HG03558 (cell line): ENCODE data around the gene SLC35B3.
A peak's percentile ranks its signal among the peaks of the same experiment; 100 is the strongest.
"Not testable (repeated sequence)": the region's sequence is repeated elsewhere in the genome, so short reads cannot be mapped to it uniquely, and the experiment has no call there.

Experiments
- ATAC-seq: cut with Tn5 transposase; IDR thresholded peaks from one replicate; pipeline ENCODE4 v1.9.1; 2021; ENCODE audit warnings: moderate number of reproducible peaks; ENCODE audit not compliant: unreplicated experiment; ENCODE audit errors: extremely low read depth

The SLC35B3 gene

GRCh38 chr6:8435093-8435844 lies at the start of gene SLC35B3:
TSS of gene SLC35B3 (minus strand) at chr6:8435545.
- peak; percentile 95 for ATAC-seq

DNA sequence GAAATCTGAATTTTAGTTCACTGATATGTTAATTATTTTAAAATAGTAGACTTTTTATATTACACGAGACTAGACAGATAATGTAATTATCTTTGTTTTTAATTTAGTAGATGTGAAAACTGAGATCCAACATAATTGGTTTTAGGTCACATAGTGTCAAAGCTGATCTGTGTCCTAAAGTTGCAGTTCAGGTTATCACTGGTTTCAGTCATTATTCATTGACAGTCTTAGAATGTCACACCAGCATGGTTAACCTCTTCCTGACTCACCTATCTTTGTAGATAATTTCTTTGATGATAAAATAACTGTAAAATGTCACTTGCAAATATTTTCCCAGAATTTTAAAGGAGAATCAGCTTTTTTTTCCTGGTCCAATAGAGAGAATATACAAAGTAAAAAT lies 48.3 kb upstream of the SLC35B3 start:
- no peak for ATAC-seq

- peak; percentile 71 for ATAC-seq
Observed at GRCh38 chr6:8481727-8482126, 46.4 kb upstream of the SLC35B3 start.

GRCh38 chr6:8478418-8478817 lies 43.1 kb upstream of the SLC35B3 start:
- ATAC-seq = no peak

- ATAC-seq = no peak
Observed at GRCh38 chr6:8476656-8477055, 41.3 kb upstream of the SLC35B3 start.

DNA sequence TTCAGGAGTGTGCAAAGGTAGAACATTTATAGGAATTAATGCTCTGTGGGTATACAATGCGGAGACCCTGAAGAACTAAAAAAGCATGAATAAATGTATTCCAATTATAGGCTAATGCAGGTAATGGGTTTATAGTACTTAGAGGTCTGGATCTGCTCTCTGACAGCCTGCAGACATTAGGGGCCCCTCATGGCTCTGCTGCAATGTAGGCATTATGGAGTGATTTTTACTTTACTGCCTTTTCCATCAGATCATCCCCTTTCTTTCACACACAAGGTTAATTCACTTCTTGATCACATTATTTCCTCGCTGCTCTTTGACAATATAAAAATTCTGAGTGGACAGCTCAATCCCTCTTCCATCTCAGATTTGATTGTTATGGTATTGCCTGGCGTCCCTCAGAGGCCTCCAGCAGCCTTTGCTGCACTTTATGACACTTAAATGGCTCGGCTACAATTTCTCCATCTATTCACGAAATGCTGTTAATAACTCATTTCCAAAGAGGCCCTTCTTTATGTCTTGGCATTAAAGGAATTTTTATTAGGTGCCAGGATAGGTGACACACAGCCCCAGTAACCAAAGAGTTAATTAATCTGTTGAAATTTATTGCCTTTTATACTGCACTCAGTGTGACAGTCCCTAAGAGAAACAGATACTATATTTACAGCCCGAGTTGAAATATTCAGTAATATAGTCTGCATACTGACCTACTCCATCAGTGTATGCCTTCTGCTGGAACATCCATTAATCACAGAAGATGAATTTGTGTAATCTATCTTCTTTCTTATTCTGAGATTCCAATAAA lies 33.4 kb upstream of the SLC35B3 start:
- ATAC-seq = no peak

DNA sequence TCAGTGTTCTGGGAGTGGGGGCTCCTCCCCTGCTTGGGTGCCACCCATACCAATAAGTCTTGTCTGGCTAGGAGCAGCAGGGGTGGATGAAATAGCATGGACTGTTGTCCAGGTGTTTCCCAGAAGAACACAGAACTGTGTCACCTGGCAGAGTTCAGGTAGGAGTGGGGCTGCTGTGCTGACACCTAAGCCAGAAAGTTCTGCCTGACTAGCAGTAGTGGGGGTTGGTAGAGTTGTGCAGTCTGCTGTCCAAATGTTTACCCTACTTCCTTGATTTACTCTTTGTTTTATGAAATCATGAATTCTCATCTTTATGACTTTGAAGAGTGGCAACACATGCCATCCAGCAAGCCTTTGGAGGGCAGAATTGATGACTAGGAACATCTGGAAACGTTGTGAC lies 27.3 kb upstream of the SLC35B3 start:
- no peak for ATAC-seq

DNA sequence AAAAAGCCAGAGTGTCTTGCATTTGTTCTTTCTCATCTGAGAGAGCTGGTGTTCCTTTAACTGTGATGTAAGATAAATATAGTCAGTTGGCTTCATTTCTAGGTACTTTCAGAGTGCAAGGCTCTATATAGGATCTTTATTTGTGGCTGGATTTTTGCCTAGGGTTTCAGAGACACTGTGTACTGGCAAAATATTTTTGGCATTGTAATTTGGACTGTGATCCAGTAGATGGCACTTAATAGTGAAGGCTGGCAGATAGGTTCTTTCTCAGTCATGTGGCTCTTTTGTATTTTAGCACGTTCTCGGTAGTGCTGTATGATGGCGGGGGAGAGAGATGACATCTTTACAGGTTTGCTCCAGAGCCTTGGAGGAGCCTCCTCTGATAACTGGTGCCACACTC lies 26.8 kb upstream of the SLC35B3 start:
- no peak for ATAC-seq

DNA sequence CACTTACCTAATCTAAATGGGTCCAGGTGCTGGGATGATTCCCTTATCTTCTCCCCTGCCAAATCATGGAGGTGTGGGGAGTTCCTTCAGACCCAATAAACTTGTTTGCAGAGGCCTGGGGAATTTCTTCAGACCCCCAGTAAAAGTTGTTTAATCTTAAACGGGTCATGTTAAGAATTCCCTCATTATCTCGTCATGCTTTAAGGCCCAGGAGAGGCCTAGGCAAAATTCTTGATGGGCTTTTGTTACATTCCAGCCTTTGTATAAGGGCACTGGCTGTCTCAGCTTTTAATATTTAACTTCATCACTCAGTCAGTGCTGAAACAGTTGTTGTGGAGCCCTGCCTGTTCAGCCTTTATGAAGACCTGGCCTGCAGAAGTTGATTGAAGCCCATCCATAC lies 11.0 kb upstream of the SLC35B3 start:
- ATAC-seq = no peak

DNA sequence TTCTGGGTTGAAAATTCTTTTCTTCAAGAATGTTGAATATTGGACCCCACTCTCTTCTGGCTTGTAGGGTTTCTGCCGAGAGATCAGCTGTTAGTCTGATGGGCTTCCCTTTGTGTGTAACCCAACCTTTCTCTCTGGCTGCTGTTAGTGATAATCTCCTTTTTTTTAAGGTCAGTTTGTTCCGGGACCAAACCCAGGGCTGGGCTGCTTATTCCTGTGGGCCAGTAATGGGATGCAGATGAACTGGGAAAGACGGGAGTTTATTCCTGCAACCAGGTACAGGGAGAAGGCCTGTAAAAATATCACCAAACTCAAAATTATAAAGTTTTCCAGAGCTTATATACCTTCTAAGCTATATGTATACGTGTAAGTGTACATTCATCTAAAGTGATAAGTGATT lies 10.6 kb upstream of the SLC35B3 start:
- not testable (repeated sequence) for ATAC-seq

DNA sequence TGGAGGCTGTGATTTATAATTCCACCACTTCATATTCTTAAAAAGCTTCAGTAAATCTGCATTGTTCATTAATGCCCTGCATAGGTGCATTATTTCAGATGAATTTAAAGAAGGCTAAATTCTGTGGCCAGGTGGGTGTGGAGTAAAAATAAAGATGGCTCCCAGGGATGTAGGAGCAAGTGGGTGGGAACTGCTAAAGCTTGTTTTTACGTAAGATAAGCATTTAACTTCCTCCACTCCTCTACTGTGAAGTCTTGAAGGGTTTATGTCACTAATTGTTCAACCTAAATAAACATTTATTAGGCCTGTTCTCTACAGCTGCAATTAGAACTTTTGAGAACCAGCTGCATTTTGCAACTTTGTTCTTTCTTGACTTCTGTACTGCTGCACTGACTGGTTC lies 6.8 kb upstream of the SLC35B3 start:
- no peak for ATAC-seq

DNA sequence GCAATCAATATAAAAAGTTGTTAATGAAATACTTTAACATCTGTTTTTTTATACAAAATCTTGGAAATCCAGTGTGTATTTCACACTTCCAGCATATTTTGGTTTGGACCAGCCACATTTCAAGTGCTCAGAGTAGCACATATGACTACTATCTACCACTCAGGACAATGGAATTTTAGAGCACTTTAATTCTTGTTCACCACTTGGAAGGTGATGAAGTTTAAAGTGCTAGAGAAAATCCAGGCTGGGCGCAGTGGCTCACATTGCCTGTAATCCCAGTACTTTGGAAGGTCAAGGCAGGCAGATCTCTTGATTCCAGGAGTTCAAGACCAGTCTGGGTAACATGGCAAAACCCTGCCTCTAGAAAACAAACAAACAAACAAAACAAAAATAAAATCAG lies 6.1 kb upstream of the SLC35B3 start:
- no peak for ATAC-seq

DNA sequence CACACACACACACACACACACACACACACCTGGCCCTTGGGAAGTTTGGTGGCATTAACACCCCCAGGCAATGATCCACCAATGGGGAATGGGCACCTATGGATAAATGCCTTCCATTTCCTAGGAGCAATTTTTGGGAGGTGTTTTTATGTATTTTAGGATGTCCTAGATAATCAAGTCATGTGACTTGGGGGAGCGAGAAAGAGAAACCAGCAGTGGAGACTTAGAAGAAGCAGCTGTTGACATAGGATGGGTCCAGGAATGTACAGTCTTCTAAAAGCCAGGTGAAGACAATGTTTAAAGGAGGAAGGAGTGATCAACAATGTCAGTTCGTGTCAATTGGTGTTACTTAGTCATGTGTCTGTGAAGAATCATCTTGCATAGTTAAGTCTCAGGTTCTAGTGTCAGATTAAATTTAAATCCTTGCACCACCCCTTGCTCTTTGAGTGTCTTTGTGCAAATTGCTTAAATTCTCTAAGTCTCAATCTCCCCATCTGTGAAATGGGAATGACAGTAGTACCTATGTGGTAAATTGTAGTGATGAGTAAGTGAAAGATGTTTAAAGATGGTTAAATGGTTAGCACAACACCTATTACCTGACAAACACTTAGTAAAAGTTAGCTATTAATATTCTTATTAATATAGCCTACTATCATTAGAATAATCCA lies 4.4 kb upstream of the SLC35B3 start:
- ATAC-seq = no peak

DNA sequence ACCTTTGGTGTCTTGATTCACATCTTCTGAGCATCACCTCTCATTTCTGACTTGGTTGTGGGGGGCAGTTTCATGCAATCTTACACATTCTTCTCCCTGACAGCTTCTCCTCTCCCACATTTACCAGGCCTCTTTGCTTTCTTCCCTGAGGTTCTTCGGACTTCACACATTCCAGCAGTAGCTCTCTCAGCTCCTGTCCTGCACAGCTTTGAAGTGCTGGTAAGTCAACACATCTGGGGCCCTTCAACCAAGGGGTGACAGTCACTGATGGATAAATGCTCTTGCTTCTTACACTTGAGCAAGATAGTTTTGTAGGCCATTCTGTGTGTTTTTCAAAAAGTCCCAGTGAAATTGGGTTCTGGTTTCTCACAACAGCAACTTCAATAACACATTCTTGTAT lies 2.5 kb upstream of the SLC35B3 start:
- no peak for ATAC-seq

- no peak for ATAC-seq
Observed at GRCh38 chr6:8436966-8437365, 1.6 kb upstream of the SLC35B3 start.

DNA sequence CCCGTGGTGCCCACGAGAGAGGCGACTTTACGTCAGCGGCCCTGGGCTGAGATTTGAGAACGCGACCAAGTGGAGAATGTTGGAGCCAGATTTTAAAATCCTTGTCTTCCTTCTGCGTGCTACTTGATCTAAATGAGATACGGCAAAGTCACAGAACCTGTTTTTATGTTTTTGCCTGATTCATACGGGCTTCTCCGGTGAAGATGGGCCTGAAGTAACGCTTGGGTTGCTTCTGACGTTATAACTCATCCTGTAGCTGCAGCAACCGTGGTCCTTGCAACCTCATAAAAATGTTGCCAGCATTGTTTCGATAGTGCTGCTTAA lies 462 bp upstream of the SLC35B3 start:
- no peak for ATAC-seq

DNA sequence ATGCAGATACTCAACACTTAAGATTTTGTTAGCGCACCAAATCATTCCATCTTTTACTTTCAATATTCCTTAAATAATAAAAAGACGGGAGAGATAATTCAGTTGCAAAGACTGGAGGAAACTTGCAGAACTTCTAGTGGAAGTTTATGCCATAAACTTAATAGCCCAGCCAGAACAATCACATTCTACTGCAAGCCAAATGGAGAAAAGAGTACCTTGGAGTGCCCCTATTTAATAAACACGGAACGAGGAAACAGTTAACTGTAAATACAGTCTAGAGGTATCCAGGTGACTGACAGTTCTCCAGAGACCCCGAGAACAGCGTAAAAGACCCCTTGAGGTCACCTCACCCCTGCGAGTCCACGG lies 635 bp downstream of the SLC35B3 start:
- ATAC-seq = peak; percentile 6

- no peak for ATAC-seq
Observed at GRCh38 chr6:8432614-8433013, 2.7 kb downstream of the SLC35B3 start.

DNA sequence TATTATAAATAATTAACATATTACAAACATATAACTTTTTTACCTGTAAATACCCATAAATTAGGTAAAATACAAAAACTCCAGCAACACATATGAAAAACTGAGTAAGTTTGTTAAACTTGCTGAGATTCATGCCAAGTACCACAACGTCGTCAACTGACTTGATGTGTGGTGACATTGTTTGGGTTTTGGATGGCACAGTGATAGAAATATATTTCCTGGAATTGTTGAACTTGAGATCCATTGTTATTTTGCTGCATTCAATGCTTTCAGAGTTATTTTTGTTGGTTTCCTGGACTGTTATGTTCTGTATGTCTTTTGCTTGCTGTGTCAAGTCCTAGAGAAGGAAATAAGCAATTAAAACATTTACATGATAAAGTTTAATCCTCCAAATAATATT lies 5.5 kb downstream of the SLC35B3 start:
- no peak for ATAC-seq

- ATAC-seq = not testable (repeated sequence)
Observed at GRCh38 chr6:8426544-8426943, 8.8 kb downstream of the SLC35B3 start.

DNA sequence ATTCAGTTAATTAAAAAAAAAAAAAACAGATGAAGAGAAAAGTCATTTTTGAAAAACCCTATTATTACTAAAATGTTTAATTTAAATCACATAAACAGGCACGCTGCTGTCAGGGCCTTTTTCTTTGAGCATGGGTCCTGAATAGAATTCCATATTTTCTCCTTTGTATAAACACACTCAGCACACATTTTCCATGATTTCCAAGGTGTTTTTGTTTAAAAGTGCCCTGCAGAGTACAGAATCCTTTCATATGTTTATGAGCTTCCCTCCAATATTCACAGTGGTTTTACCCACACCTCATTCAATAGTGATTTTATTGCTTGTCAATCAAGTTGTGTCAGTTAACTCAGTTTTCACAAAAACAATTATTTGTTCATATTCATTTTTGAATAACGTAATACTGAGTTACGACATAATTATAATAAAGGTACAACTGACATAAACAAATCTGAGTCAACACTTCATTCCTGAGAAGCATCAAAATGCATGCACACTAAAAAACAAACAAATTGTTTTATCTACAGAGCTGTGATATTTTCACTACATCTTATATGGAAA lies 15.2 kb downstream of the SLC35B3 start:
- ATAC-seq = no peak
